GM21360 (cell line): Measurements from ENCODE around the gene PADI3.

Experiments
- ATAC-seq: cut with Tn5 transposase; IDR thresholded peaks from one replicate; pipeline ENCODE4 v1.9.1; 2021; ENCODE audit warnings: mild to moderate bottlenecking, moderate library complexity; ENCODE audit not compliant: unreplicated experiment

PADI3 gene

DNA sequence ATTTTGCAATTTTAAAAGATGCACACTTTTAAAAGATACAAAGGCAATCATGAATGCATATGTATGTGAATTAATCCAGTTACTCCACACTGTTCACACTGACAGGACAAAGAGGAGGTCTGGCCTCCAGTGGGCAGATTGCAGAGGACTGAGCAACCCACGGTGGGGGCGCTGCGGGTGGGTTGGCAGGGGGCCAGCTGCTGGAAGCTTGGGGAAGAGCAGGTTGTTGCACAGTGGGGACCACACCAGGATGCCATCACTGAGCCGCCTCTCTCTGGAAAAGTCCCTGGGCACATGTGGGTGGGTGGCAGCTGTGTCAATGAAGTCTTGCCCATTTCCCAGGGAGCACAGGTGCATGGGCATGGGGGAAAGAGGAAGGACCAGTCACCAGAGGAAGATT is 46.4 kb downstream of the PADI3 start:
- ATAC-seq: no peak

DNA sequence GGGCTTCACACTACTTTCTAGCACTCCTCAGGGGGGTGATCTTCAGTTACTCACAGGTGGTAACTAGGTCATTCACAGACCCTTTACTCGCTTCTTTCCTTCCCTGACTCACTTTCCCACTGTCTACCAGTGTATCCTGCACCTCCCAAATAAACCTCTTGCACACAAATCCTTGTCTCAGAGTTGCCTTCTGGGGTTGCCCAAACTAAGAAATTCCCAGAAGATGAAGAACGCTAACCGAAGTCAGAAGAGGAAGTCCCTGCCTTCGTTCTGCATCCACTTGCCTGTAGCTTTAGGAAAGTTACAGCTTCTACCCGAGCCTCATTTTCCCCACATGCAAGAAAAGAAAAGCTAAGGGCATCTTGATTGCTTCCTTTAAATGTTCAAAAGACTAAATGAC is 47.2 kb downstream of the PADI3 start:
- ATAC-seq: no peak

DNA sequence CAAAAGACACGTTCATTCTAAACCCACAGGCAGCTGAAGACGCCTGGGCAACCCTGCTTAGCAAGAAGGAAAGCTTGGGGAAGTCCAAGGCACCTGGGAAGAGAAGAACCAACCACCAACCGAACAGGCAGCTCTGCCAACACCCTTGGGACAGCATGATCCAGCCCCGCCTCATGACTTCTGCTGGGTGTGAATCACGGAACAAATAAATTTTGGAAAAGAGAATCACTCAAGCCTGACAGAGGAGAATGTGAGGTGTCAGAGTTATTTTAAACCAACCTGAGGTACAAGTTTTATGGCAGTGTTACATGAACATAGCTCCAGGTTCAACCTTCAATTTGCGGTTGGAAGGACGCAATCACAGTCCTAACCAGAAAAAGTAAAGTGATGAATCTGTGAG is 49.1 kb downstream of the PADI3 start:
- no peak for ATAC-seq

DNA sequence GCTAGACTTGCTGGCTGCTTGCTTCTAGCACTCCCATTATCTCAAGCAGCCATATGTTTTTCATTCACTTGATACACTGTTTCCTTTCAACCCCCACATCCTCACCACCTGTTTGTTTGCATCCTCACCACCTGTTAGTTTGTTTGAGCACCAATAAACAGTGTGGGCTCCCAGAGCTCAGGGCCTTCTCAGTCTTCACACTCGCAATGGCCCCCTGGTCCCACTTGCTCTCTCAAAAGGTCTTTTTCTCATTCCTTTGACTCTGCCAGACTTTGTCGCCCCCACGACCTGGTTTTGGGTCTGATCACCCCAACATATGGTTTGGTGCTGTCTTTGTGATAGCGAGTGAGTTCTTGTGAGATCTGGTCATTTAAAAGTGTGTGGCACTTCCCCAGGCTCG is 52.9 kb downstream of the PADI3 start:
- no peak for ATAC-seq

DNA sequence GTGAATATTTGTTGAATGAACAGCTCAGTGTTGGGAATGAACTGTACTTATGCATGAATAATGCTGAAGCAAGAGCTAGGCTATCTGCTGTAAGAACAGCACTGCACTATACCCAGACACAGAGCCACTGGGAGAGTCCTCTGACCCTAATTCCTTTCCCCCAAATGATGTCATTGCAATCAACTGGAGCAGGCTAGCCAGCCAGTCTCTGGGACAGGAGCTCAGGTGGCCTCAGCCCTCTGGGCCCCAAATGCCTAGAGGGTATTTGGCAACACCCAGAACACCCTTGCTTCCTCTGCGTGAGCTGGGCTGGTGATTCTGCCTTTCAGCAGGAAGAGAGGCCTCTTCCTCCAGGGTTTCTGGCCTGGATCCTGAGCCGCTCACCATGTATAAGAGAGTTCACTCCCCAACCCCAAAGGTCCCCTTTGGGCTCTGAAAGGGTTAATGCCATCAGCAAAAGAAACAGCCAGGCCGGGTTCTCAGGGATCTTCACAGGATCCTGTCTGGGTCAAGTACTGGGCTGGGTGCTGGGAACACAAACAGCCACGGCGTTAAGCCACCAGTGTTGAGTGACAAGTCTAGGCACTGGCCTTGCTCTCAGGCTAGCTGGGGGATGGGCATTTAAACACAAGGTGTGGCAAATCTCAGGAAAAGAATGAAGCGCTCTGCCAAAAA is 55.4 kb downstream of the PADI3 start:
- ATAC-seq: no peak

DNA sequence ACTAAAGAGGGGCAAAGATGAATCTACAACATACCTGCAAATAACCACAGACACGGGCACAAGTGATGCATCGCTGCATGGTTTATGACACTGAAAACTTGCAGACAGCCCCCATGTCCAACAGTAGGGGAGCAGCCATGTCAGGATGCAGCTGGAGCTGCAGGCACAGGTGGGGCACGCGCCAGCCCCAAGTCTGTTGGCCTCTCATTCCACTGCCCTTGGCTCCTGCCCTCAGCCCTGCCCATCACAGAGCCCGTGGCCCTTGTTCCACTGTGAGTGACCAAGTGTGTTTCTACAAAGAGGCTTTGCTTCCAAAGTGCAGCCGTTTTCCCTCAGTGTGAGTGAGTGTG is 55.9 kb downstream of the PADI3 start:
- no peak for ATAC-seq

DNA sequence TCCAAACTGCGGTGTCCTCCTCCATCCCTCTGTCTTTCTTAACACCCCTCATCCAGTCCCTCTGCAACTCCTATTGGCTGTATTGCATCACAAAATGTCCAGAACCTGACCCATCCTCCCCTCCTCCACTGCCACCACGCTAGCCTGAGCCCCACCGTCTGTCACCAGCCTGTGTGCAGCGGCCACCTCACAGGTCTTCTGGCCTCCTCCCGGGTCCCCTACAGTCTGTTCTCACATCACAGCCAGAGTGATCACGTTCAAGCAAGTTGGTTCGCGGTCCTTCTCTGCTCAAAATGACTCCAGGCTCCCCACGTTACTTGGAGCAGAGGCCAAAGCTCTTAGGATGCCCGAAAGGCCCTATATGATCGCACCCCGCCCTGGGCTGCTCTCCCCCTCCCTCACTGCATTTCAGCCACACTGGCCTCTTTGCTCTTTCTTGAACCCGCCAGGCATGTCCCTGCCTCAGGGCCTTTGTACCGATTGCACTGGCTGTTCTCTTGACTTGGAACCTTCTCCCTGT is 56.7 kb downstream of the PADI3 start:
- ATAC-seq: no peak

DNA sequence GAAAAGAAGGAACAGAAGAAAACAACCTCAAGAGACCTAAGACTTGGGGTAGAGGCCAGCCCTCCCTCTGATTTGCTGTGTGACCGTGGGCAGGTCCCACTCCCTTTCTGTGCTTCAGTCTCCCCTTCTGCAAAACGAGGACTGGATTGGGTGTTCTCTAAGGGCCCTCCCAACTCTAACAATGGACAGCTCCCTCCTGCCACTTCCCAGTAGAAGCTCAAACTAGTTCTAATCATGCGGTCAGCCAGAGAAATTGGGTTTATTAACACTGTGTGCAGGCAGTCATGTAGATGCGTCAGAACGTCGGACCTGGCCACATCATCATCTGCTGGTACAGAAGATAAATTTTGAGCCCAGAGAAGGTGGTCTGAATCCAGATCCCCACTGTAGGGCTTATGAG is 57.5 kb downstream of the PADI3 start:
- ATAC-seq: no peak

DNA sequence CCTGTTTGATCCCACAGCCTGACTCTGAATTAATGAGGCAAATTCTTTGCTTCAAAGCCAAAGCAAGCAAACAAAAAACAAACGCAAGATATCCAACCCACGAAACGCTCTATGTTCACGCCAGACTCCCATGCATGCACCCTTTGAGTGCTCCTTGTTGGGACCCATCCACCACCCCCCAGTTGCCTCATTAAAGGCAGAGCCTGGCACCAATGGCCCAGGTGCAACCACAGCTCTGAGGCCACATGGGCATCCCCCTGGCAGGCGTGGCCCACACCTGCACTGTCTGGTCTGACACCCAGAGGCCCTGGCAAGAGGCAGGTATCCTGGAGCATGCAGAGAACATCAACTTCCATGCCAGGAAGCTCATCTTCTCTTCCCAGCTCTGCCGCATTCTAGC is 58.0 kb downstream of the PADI3 start:
- ATAC-seq: no peak

DNA sequence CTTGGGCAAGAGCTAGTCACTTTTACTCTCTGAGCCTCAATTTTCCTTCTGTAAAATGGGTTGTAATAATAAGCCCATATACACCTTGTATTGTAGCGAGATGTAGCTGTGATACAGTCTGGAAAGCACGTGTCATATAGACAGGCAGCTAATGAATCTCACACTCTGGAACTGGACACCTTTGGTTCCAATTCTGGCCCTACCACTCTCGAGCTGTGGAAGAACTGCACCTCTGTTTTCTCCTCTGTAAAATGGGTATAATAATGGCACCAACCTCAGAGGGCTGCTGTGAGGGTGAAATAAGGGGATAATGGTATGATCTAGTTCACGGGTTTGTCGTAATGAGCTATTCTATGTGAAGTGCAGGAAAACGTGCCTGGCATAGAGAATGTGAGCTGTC is 58.4 kb downstream of the PADI3 start:
- no peak for ATAC-seq

DNA sequence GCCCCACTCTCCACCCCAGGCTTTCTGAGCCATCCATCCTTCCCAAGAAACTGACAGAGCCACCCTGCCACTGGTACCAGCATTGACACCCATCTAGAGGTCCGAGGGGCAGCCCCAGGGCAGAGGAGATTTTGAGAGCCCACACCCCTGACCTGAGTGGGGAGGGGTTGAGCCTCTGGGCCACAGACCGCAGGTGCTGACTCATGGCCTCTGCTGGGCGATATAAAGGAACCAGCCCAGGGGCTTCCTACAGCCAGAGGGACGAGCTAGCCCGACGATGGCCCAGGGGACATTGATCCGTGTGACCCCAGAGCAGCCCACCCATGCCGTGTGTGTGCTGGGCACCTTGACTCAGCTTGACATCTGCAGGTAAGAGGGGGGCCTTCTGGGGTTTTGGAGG is 59.0 kb downstream of the PADI3 start, which contains the start of gene PADI4:
PADI4 (plus strand) TSS at position 252 of the 400 bp plus-strand sequence; CDS start at position 278, 26 bp downstream.
- ATAC-seq: no peak

DNA sequence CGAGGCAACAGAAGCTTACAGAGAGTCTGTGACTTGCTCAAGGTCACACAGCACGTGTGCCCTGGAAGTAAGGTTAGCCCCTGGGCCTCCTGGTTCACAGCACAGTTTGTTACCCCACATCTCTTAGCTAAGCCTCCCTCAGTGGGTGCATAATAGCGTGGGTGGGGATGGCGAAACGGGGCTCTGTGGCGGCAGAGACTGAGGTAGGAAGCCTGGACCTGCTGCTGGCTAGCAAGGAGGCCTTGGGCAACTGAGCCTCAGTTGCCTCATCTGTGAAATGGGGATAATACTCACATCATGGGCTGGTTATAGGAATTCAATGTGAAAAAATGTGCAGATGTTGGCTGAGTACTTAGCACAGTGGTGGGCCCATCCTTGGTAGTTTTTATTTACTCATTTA is 59.7 kb downstream of the PADI3 start:
- ATAC-seq: no peak

DNA sequence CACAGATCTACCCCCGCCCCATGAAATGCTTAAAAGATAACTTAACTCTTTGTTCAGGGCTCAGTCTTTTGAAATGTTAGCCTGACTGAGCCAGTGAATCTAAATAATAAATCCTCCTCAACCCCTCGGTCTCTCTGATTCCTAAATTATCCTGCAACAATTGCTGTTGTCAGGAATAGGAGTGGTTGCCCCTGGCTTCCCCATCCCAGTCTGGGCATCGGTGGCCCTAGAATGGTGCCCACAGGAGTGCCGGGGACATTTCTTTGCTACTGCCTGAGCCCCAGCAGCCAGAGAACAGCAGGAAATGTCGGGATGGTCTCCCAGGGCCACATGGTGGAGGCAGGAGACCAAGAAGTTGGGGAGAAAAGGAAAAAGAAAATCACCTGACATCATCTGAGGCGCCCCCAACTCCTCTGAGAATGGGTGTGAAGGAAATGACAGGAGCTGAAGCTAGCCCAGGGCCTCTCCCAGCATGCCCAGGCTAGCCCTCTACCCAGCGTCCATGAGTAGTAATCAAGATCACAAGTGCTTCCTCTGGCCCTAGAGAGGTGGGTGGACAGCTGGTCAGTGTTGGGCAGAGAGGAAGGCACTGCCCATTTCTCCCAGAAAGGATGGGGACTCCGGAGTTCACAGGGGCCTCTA is 60.6 kb downstream of the PADI3 start:
- no peak for ATAC-seq

DNA sequence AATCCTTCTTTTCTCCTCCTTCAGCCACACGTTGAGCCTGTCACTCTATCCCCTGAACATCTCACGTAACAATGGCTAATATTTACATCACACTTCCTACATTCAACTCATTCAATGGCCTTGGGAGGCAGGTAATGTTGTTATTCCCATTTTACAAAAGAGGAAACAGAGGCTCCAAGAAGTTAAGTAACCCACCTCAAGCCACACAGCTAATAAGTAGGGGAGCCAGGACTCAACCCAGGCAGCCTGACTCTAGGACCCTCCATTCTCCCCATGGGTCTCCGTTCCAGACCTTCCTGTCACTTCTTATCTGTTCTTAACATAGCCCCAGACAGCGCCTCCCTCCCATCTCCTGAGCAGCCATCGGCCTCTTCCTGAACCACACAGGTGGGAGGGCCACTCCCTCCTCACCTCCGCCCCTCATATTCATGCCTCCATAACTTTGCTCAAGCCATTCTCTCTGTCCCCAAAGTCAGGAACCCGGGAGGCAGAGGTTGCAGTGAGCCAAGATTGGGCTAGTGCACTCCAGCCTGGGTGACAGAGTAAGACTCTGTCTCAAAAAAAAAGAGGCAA is 61.3 kb downstream of the PADI3 start:
- ATAC-seq: no peak

DNA sequence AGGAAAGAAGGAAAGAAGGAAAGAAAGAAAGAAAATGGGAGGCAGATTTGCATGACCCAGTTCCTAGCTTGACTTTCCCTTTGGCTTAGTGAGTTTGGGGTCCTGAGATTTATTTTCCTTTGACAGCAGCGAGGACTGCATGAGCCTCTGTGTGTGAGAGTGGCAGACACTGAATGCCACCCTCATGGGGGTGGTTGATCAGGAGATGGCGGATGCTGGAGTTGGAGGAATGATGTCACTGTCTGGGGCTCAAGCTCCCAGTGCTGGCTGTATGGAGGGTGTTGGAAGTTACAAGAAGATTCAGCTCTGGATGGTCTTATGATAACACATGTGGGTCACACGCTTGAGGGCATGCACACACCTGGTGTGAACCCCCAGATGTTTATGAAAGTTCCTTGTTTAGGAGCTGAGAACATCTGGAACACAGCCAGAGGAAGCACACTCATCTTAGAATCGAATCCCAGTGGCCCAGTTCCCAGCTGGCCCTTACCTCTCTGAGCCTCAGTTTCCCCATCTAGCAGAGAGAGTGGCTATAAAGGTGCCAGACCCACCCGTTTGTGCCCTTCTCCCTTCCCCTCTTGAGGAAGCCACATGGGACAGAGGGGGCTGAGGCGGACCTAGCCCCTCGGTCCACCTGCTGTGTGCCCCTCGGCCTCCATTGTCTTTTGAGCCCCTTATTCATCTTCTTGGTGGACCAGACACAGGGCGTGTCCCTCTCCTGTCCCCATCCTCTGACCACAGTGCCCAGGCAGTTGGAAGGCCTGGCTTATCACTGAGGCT is 64.8 kb downstream of the PADI3 start:
- ATAC-seq: no peak

DNA sequence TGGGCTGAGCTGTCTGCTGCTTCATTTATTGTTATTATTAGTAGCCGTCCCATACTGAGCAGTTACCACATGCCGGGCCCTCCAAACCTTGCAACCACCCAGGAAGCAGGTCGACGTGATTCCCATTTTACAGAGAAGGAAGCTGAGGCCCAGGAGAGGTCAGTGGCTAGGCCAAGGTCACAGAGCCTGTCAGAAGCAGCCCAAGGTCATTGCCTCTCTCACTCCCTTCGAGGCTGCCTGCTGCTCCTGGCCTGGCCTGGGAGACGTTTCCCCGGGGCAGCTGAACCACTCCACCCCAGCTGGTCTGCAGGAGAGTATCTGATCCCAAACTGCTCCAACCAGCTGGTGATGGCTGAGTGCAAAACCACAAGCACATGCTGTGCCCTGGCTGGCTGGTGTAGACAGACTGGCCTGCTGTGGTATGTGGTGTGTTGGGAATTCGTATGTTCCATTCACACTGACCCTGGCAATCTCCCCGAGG is 65.6 kb downstream of the PADI3 start:
- ATAC-seq: no peak

DNA sequence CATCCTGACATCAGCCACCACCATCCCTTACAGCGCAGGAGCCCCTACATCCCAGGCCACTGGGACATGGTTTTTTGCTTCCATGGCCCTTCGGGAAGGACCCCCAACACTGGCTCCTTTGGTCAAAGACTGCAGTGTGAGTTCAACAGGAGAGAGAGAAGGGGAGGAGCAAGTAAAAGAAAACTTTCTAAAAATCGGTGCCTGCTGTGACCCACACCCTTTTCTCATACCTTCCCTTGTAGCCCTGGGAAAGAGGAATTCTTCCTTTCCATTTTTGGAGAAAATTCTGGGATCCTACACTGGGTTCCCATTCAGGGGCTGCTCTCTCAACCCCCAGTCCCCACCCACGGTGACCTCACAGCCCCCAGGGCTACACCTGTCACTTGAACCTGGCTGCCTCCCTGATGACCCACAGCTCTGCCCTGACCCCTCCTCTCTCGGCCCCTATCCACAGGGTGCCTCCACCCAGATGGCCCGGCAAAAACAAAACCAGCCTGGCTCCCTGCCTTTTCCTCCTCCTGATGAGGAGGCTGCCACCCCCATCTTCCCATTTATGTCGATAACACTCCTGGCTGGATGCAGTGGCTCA is 66.7 kb downstream of the PADI3 start:
- ATAC-seq: no peak

DNA sequence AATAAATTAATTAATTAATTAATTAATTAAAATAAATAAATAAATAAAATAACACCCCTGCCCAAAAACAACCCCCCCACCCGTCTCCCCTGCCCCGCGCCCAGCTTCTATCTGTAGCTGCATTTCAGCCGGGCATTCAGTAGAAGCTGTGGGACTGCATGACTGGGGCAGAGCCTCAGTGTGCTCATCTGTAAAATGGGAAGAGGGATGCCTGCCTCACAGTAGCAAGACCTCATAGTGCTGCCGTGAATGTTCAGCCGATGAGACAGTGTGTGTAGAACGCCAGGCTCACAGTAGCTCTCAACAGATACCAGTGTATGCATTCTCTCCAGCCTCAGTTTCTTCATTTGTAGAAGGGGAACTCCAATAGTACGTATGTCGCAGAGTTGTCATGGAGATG is 67.8 kb downstream of the PADI3 start:
- no peak for ATAC-seq

DNA sequence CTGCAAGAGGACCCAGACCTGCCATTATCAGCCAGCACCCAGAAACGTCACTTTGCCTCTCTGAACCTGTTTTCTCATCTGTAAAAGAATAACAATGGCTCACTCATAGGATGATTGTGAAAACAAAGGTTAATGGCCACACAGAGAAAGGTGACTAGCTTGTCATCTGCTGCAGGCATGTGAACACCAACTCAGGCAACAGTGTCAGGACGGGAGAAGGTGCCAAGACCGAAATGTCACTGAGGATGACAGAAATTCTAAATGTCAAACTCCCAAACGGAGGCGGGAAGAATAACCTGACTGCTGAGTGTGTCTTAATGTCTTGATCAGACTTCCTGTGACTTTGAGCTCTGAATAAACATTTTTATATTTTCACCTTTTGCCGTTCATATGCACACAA is 69.4 kb downstream of the PADI3 start:
- no peak for ATAC-seq

DNA sequence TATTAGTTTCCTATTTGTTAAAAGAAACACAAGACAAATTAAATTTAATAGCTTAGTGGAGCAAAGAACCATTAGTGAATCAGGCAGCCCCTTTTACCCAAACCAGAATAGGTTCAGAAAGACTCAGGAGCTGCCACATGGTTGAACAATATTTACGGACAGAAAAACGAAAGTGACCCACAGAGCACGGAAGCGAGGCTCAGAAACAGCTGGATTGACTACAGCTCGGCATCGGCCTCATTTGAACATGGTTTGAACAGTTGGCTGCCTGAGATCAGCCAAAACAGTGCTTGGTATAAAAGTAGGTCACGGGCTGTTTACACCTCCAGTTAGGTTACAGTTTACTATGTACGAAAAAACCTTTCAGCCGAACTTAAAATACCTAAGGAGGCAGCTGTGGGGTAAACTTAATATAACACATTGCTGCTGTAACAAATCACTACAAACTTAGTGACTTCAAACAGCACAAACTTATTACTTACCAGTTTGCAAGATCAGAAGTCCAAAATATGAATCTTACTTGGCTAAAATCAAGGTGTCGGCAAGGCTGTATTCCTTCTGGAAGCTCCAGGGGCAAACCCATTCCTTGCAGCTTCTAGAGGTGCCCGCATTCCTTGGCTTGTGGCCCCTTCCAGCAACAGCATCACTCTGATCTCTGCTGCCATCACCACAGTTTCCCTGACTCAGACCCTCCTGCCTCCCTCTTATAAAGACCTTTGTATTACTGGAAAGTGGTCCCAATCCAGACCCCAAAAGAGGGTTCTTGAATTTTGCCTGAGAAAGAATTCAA is 70.9 kb downstream of the PADI3 start:
- ATAC-seq: no peak
